Effector CD8-positive, alpha-beta T cell (primary cell): ENCODE measurements around the gene CNTN4.

ENCODE experiments used
- DNase-seq: peaks from one replicate; lab custom pipeline; 2025; lab: John Stamatoyannopoulos, UW

Gene CNTN4

DNA sequence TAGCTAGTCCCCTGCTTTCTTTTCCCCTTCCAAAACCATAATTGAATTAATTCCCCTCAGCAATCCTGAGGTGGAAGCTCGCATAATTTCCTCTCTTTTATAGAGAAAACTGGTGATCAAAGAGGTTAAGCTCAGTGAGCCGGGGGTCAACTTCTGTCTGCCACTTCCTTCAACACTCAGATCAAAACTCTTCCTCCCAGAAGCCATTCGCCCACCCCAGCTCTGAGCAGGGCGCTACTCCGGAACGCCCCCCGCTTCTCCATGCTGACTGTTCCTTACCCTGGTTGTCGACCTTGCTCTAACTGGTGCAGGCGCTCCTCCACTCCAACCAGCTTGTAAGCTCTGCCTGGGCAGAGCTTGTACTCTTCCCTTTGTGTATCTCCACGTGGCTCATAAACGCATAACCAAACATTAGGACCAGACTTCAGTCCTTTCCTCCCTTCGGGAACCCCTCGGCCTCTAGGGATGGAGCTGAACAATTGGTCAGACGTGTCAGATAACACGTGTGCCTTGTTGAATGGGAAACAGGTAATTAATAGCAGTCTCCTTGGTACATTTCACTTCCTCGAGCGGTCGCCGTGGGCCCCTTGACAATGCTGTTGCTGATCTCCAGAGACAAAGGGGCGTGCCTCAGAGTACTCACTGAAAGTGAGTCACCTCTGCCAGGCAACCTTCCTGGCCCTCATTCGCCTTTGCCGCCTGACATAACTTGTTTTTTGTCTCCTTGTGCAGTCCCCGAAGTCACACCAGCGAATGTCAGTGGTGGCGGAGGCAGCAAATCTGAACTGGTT lies 939.7 kb downstream of the CNTN4 start:
- DNase-seq = no peak

DNA sequence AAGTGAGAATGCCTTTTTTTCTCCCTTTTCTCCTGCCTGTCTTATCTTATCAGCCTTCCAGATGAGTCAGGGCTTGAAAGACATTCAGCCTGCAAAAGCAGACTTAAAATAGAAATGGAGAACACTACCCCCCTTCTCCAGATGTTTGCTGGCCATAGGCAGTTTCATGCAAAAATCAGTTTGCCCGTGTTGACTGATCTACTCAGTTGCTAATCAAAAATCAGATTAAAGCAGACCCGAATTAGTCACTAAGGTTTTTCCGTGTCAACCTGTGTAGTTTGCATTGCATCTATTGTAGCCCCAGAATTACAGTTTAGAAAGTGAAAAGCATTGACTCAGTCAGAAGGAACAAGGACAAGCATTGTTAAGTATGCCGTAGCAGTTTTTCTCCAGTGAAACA lies 955.3 kb downstream of the CNTN4 start:
- DNase-seq = no peak

DNA sequence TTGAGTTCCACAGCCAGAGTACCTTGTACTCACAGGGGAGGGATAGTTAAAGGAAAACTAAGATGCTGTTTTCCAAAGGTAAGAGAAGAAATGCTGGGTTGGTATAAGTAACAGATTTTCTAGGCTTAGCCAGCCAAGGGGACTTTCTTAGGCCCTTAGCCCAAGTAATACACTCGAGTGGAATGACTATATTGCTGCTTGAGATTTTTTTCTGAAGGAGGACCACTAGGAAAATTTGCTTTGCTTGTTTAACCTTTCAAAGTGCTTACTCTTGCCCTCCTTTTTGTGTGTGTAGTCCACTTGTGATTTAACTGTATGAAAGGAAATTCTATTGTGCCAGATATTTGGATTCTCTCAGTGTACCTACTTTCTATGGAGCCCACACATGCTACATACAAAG lies 961.0 kb downstream of the CNTN4 start:
- no peak for DNase-seq

DNA sequence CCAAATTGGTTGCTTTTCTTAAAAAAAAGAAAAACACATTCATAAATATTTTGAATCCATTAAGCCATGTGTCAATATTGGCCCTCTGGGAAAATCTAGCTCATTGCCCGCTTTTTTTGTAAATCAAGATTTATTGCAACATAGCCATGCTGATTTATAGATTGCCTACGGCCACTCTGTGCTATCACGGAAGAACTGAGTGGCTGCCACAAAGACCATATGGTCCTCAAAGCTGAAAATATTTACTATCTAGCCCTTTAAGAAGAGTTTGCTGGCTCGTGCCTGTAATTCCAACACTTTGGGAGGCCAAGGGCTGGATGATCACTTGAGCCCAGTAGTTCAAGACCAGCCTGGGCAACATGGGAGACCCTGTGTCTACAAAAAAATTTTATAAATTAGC lies 965.6 kb downstream of the CNTN4 start:
- no peak for DNase-seq

DNA sequence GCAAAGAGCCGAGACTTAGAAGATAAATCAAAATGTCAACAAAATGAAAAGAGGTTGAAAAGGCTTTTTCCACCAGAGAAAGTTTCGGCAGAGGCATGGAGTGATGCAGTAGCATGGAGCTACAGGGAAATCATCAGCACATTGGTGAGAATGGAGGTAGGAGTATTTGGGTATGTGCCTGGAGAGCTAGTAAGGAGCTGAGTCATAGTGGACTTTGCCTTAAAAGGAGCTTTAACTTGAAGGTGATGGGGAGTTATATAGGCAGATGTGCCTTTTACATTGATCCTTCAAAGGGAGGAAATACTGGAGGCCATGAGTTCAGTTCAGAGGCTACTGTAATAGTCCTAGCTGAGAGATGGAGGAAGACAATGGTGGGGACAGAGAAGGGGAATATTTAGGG lies 967.2 kb downstream of the CNTN4 start:
- no peak for DNase-seq

DNA sequence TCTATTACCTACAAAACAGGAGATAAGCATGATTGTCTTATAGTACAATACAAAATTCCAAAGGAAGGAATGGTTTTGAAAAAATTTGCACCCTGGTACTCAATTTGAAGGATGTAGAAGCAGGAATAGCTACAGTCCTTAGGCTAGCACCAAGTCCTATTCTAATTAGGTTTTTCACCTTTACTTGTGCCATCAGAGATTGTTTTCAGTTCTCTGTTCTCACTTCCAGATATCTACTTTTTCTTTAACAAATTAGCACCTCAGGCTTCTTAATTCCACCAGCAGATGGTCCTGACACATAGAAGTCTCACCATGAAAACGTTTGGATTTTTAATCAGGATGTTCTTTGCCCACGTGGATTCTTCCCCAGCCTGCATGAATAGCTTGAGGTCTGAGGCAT lies 967.7 kb downstream of the CNTN4 start:
- DNase-seq = no peak

DNA sequence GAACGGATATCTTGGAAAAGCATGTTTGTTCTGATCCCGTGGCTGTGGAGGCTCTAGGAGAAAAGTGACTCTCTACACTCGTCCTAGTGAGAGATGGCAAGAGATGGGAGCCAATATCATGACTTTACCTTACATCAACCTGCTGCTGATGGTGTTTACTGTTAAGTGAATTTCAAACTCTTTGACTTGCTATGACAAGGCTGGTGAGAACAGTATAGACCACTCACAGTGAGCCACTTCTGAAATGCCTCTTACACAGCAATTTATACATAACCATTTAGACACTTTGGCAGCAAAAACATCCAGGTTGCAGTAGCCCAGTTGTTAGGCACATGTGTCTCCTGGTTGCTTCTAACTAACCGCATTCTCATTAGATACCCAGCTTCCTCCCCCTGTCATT lies 968.2 kb downstream of the CNTN4 start:
- no peak for DNase-seq

DNA sequence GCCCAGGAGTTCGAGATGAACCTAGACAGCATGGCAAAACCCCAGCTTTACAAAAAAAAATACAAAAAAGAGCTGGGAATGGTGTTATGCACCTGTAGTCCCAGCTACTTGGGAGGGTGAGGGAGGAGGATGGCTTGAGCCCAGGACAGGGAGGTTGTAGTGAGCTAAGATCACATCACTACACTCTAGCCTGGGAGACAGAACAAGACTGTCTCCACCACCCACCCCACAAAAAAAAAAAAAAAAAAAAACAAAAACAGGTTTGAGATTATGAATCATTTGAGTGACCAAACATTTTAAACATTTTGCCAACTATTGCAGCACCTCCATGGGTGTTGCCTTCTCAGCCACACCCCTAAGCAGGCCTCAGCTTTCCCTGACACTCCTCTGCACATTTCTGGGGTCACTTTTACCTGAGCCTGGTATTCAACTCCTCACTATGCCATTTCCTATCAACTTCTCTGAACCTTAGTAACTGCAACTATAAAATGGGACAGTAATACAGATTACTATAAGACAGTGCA lies 969.8 kb downstream of the CNTN4 start:
- no peak for DNase-seq

DNA sequence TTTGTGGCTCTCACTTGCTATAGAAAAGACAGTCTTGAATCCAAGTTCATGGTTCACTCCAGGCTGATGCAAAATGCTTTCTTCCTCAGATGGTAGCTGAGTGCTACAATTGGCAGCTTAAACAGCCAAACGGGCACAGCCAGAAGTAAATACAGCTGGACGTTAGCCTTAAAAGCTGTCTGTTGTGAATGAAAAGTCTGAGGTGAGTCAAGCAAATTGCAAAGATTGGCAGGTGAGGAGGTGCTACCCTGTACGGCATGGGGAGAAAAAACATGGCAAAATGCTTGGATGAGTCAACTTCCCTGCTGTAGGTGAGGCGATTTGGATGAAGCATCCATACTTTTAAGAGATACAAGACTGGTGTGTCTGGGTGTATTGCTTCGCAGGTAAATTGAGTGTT lies 971.1 kb downstream of the CNTN4 start:
- no peak for DNase-seq

DNA sequence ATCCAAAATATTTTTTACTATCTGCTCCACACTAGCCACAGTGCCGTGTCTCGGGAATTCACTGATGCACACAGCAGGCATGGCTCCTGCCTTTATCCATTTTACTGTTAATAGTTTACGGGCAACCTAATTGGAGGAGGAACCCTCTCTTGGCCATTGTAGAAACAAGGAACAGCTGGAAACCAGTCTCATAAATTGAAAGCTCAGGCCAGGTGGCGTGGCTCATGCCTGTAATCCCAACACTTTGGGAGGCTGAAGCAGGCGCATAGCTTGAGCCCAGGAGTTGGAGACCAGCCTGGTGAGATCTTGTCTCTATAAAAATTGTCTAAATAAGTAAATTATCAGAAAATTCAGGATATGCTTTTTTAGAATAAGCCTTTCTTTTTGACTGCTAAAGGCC lies 972.5 kb downstream of the CNTN4 start:
- no peak for DNase-seq

DNA sequence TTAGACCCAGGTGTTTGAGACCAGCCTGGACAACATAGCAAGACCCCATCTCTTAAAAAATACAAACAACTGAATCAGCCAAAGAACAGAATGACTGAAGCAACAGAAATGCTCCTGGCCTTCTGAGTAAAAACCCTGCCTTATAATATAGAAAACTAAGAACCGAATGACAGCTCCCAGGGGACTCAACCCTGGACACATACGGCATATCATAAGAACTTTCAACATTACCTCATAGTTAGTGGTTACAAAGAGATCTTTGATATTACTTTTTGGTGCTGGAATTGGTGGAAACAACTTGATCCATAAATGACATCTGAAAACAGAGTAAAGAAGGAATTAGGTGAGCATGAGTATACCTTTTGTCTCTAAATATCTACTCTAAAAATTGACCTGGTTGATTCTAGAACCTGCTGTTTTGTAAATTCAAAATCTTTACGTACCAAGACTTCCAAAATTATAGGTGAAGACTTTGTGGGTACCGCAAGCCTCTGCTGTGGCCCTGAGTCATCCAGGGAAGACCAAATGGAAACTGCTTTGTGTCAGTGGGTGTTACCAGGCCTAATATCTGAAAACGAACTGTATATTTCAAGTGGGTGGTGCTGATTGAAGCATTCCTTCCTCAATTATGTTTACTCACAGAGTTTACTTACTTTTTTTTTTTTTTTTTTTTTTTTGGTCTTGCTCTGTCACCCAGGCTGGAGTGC lies 976.0 kb downstream of the CNTN4 start:
- no peak for DNase-seq

DNA sequence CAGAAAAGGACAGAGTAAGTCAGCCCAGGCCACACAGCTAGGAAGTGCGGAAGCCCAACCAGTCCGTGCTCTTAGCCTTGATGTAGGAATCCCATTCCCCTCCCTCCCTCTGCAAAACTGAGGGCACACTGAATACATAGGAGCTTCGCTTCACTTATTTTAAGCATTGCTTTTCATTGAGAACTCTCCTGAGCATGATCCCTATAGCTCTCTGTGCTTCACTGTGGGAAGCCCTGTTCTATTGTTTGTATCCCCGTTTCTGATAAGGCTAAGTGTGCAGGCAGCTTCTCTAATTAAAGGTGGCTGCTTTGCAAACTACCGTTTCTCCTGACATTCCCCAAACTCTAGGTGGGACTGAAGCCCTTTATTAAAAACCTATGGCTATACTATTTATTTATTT lies 981.6 kb downstream of the CNTN4 start:
- no peak for DNase-seq

DNA sequence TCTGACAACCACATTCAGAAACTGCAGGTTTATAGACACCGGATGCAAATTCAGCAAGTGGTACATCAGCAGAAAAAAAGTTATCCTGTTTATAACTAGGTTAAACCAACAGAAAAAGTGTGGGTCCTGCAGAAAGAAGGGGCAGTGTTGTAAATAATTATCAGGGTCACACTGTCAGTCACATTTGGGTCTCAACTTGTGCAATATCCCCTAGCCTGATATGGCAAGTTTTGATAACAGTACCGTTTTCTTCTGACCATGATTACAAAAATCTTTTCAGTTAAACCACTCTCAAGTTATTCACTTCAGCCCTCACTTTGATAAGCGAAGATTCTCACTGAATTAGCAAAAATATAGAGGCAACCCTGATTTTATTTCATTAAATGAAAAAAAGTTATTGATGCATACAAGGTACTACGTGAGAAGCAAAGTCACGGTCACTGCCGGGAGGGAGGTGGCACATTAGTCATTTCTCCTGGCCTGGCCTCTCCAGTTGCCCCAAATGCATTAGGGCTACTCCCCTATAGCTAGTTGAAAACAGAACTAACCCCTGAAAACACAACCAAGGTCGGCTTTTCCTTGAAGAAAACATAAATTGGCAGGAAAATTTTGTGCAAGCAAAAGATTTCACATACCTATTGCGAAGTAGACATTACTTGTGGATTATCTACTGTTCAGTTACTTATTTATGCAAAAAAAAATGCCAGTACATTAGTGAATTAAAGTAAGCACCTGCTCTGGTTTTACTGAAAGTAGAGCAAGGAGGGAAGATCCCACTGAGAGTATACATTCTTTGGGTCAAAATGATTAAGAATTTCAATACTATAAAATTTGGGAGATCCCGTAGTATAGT lies 982.9 kb downstream of the CNTN4 start:
- no peak for DNase-seq

DNA sequence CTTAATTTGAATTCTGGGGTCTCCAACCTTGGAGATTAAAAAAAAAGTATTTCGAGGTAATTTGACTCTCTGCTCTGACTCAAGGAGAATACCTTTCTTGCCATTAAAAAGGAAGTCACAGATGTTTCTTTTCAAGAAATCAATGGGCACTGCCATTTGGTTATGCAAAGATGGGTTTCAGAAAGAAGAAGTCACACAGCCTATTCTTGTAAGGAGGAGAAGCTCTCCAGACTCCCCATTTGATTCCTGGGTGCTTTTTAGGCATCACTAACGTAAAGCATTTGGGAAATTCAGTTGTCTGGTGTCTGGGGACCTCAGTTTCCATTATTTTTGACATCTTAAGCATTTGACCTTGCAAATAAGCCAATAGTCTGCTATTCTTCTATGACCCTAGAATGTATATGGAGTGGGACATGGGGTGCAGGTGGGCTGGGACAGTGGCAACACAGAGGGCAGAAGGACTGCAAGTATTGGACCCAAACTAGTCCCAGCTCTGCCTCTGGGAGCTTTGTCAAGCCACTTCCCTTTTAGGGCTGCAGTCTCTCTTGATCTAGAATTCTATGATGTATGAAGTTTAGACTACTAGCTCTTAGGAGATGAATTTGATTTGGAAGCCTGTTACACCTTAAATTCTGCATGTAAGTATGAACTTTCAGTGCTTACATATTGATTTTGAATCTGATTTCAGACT lies 983.7 kb downstream of the CNTN4 start:
- no peak for DNase-seq

DNA sequence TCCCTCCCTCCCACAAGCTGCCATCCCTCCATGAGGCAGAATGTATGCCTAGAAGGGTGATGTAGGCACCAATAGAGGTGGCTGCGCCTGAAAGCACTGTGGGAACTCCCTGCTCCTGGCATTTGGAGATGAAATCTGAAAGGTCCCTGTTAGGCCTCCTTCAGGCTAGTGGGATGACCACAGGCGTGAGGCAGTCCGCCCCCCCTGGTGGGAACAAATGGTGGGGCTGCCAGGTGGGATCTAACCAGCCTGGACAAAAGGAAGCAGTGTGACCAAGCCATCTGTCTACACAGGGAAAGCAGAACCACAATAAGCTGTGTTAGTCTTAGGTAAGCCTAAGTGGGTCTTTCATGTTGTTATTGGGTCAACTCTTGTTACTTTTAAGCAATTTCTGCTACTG lies 986.2 kb downstream of the CNTN4 start:
- no peak for DNase-seq

DNA sequence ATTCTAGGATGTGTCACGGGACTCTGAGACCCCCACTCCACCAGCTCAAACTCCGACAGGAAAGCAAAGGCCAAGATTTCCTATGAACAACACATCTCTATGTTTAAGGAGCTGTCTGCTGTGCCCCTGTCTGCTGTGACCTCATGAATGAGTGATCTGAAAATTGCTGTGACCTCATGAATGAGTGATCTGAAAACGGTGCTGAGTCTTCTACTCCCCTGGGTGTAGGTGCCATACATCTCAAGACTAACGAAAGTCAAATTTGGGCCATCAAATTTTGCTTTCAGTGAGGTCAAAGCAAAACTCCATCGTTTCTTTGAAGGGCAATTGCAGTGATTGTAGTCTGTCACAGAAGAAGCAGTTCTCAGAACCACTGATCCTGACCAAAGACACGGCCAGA lies 987.1 kb downstream of the CNTN4 start:
- DNase-seq = no peak

DNA sequence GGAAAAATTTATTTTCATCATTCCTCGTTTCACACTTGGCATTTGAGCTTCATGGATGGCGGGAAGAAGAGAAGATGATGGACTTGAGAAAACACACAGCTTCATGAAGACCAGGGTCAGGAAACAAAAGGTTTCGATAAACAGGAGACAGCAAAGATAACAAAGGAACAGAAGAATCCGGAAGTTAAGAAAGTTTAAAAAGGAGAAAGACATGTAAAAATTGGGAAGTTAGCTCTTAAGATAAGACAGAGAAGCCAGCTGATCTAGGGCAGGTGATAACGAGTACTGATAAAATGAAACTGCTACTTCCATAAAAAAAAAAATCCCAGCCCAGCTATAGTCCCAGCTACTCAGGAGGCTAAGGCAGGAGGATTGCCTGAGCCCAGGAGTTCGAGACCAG lies 987.6 kb downstream of the CNTN4 start:
- DNase-seq = no peak

DNA sequence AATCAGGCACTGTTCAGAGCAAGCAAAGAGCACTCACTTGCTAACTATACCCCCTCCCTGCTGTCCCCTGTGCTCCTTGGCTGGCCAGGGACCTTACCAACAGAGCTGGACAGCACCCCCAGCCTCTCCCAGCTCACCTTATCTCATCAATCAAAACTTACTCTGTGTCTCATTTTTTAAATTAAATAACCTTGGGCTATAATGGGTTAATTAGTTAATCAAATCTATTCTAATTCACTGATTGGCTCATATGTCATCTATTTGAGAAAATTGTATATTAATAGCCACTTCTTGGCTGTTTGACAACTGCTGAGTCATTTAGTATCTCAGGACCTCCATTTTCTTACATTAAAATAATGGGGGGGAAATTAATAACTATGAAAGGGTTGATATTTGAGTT lies 988.6 kb downstream of the CNTN4 start:
- DNase-seq = no peak

DNA sequence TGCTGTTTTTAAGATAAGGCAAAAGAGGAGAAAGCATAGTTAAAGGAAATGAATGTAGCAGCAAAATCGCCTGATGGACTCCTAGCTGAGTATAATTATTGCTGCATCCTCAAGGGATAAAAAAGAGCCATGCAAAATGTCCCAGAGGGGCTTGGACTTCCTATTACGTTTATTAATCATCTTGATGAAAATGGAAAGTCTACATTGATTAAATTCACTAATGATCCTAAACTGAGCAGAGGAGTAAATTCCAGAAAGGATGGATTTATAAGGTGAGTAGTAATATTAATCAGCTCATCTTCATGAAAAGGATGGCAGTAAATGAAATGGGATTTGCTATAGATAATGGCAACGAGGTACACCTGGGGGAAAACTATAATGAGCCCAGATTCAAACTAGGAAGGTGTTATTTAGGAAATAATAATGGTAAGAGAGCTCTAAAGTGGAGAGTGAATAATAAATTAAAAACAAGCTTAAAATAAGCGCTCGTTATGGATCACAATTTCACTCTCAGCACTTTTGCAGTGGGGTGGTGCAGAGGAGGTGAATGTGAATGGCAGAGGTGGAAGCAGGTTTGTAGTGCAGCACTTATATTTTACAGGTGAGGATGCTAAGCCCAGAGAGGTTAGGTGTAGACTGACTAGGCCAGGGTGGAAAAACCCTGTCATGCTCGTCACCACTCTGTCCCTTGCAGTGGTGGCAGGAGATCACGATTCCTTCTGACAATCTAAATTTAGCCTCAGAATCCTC lies 989.2 kb downstream of the CNTN4 start:
- DNase-seq = no peak

DNA sequence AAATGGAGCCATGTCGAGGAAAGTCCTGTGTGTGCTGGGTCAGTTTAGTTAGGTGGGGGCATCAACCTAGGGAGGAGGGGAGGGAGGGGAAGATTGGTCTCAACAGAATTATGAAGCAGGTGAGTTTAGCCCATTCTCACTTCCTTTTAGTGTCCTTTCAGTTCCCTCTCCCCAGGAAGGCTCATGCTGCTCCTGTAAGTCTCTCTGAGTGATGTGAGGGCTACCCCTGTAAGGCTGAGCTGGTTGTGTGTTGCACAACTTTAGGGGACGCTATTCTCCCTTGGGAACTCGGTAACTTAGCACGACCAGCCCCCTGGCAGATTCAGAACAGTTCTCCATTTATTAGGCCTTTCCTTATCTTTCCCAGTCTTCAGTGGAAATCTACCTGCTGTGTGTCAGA lies 990.4 kb downstream of the CNTN4 start:
- DNase-seq = no peak

DNA sequence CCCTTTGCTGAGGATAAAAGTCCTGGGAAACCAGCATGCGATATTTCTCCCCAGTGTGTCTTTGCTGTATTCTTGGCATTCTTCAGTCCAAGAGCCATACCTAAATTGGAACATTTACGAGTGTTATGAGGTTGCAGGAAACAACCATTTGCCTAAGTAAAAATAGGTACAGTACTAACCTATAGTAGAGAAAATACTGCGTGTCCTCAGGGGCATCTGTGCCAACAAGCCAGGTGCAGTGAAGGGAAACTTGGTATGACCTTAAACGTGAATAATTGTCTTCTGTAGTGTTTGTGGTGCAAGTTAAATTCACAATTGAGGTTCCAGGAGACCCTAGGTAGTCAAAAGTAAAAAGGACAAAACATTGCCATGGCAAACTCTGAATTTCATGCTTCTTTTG lies 999.3 kb downstream of the CNTN4 start:
- DNase-seq = no peak
